Measurements from ENCODE around the gene RALGAPA2. TPM values are rescaled to one million over a fixed set of nuclear protein-coding genes. Genes with fewer than 3 reads are reported as not detected.

Gene RALGAPA2
- total and polyA plus RNA-seq, 2 donors, result 15.3 to 41.6 TPM

GRCh38 chr20:20490673-20491072 lies 221.8 kb downstream of the RALGAPA2 start:
- no peak for DNase-seq (ENCODE audit: extremely low spot score)
- 96% methylated on average over 3 of the region's 3 CpGs for WGBS
- Histone ChIP-seq H3K4me3 (ENCODE audit: low read depth, low read length) (no peak overlapping the region), H3K4me1 (ENCODE audit: insufficient read depth) (no peaks in the 10 kb centered on the region), H3K36me3 (ENCODE audit: insufficient read depth) (no peaks in the 10 kb centered on the region), H3K27ac (ENCODE audit: low read depth) (no peak overlapping the region)

GRCh38 chr20:20489648-20490341 lies 222.6 kb downstream of the RALGAPA2 start:
- WGBS, result 63% methylated on average over 6 of the region's 6 CpGs
- no peak overlapping the region for H3K4me3 ChIP-seq (ENCODE audit: low read depth, low read length)
- no peaks in the 10 kb centered on the region for H3K36me3 ChIP-seq (ENCODE audit: insufficient read depth)
- H3K27ac ChIP-seq (ENCODE audit: low read depth), result no peak overlapping the region
- DNase-seq (ENCODE audit: extremely low spot score), result no peak
- no peaks in the 10 kb centered on the region for H3K4me1 ChIP-seq (ENCODE audit: insufficient read depth)

- Histone ChIP-seq H3K4me1 (ENCODE audit: insufficient read depth) (no peaks in the 10 kb centered on the region), H3K36me3 (ENCODE audit: insufficient read depth) (no peaks in the 10 kb centered on the region), H3K27ac (ENCODE audit: low read depth) (no peak overlapping the region), H3K4me3 (ENCODE audit: low read depth, low read length) (no peak overlapping the region)
- 90% methylated on average over 5 of the region's 5 CpGs for WGBS
- no peak for DNase-seq (ENCODE audit: extremely low spot score)
Measured at GRCh38 chr20:20489054-20489453, 223.4 kb downstream of the RALGAPA2 start.

GRCh38 chr20:20488388-20488787 lies 224.1 kb downstream of the RALGAPA2 start:
- Histone ChIP-seq H3K36me3 (ENCODE audit: insufficient read depth) (no peaks in the 10 kb centered on the region), H3K4me1 (ENCODE audit: insufficient read depth) (no peaks in the 10 kb centered on the region), H3K27ac (ENCODE audit: low read depth) (no peak overlapping the region), H3K4me3 (ENCODE audit: low read depth, low read length) (no peak overlapping the region)
- 64% methylated on average over 1 of the region's 1 CpG for WGBS
- DNase-seq (ENCODE audit: extremely low spot score), result no peak

GRCh38 chr20:20487811-20488210 lies 224.6 kb downstream of the RALGAPA2 start:
- Histone ChIP-seq H3K4me1 (ENCODE audit: insufficient read depth) (no peaks in the 10 kb centered on the region), H3K36me3 (ENCODE audit: insufficient read depth) (no peaks in the 10 kb centered on the region), H3K27ac (ENCODE audit: low read depth) (no peak overlapping the region), H3K4me3 (ENCODE audit: low read depth, low read length) (no peak overlapping the region)
- no peak for DNase-seq (ENCODE audit: extremely low spot score)
- whole genome bisulfite sequencing, result 94% methylated on average over 5 of the region's 5 CpGs

- Histone ChIP-seq H3K36me3 (ENCODE audit: insufficient read depth) (no peaks in the 10 kb centered on the region), H3K27ac (ENCODE audit: low read depth) (no peak overlapping the region), H3K4me3 (ENCODE audit: low read depth, low read length) (no peak overlapping the region), H3K4me1 (ENCODE audit: insufficient read depth) (no peaks in the 10 kb centered on the region)
- 96% methylated on average over 2 of the region's 2 CpGs for WGBS
- DNase-seq (ENCODE audit: extremely low spot score), result no peak
Measured at GRCh38 chr20:20483328-20483727, 229.1 kb downstream of the RALGAPA2 start.

GRCh38 chr20:20482453-20482852 lies 230.0 kb downstream of the RALGAPA2 start:
- Histone ChIP-seq H3K4me1 (ENCODE audit: insufficient read depth) (no peaks in the 10 kb centered on the region), H3K4me3 (ENCODE audit: low read depth, low read length) (no peak overlapping the region), H3K36me3 (ENCODE audit: insufficient read depth) (no peaks in the 10 kb centered on the region), H3K27ac (ENCODE audit: low read depth) (no peak overlapping the region)
- DNase-seq (ENCODE audit: extremely low spot score), result no peak
- 91% methylated on average over 4 of the region's 4 CpGs for WGBS

GRCh38 chr20:20480689-20481088 lies 231.8 kb downstream of the RALGAPA2 start:
- Histone ChIP-seq H3K4me1 (ENCODE audit: insufficient read depth) (no peaks in the 10 kb centered on the region), H3K4me3 (ENCODE audit: low read depth, low read length) (no peak overlapping the region), H3K36me3 (ENCODE audit: insufficient read depth) (no peaks in the 10 kb centered on the region), H3K27ac (ENCODE audit: low read depth) (no peak overlapping the region)
- no peak for DNase-seq (ENCODE audit: extremely low spot score)
- 98% methylated on average over 2 of the region's 2 CpGs for WGBS

- H3K27ac ChIP-seq (ENCODE audit: low read depth), result no peak overlapping the region
- H3K4me3 ChIP-seq (ENCODE audit: low read depth, low read length), result no peak overlapping the region
- DNase-seq (ENCODE audit: extremely low spot score), result no peak
- H3K4me1 ChIP-seq (ENCODE audit: insufficient read depth), result no peaks in the 10 kb centered on the region
- H3K36me3 ChIP-seq (ENCODE audit: insufficient read depth), result no peaks in the 10 kb centered on the region
- WGBS, result 96% methylated on average over 1 of the region's 1 CpG
Measured at GRCh38 chr20:20480126-20480525, 232.3 kb downstream of the RALGAPA2 start.

- Histone ChIP-seq H3K36me3 (ENCODE audit: insufficient read depth) (no peaks in the 10 kb centered on the region), H3K27ac (ENCODE audit: low read depth) (no peak overlapping the region), H3K4me1 (ENCODE audit: insufficient read depth) (no peaks in the 10 kb centered on the region), H3K4me3 (ENCODE audit: low read depth, low read length) (no peak overlapping the region)
- 88% methylated on average over 5 of the region's 5 CpGs for WGBS
- no peak for DNase-seq (ENCODE audit: extremely low spot score)
Measured at GRCh38 chr20:20477444-20478041, 234.9 kb downstream of the RALGAPA2 start.

- H3K27ac ChIP-seq (ENCODE audit: low read depth), result no peak overlapping the region
- 93% methylated on average over 2 of the region's 2 CpGs for WGBS
- no peak for DNase-seq (ENCODE audit: extremely low spot score)
Measured at GRCh38 chr20:20476504-20476903, 235.9 kb downstream of the RALGAPA2 start.

GRCh38 chr20:20473657-20474056 lies 238.8 kb downstream of the RALGAPA2 start:
- no peak overlapping the region for H3K4me3 ChIP-seq (ENCODE audit: low read depth, low read length)
- DNase-seq (ENCODE audit: extremely low spot score), result no peak
- no peaks in the 10 kb centered on the region for H3K4me1 ChIP-seq (ENCODE audit: insufficient read depth)
- no peaks in the 10 kb centered on the region for H3K36me3 ChIP-seq (ENCODE audit: insufficient read depth)
- no peak overlapping the region for H3K27ac ChIP-seq (ENCODE audit: low read depth)

More at GRCh38 chr20:20476504-20476903, 235.9 kb downstream of the RALGAPA2 start:
- Histone ChIP-seq H3K36me3 (ENCODE audit: insufficient read depth) (no peaks in the 10 kb centered on the region), H3K4me1 (ENCODE audit: insufficient read depth) (no peaks in the 10 kb centered on the region), H3K4me3 (ENCODE audit: low read depth, low read length) (no peak overlapping the region)

- H3K36me3 ChIP-seq (ENCODE audit: insufficient read depth), result no peaks in the 10 kb centered on the region
- DNase-seq (ENCODE audit: extremely low spot score), result no peak
- no peak overlapping the region for H3K27ac ChIP-seq (ENCODE audit: low read depth)
- H3K4me3 ChIP-seq (ENCODE audit: low read depth, low read length), result no peak overlapping the region
- no peaks in the 10 kb centered on the region for H3K4me1 ChIP-seq (ENCODE audit: insufficient read depth)
- 92% methylated on average over 4 of the region's 4 CpGs for WGBS
Measured at GRCh38 chr20:20472684-20473274, 239.7 kb downstream of the RALGAPA2 start.

- DNase-seq (ENCODE audit: extremely low spot score), result no peak
- Histone ChIP-seq H3K4me3 (ENCODE audit: low read depth, low read length) (no peak overlapping the region), H3K4me1 (ENCODE audit: insufficient read depth) (no peaks in the 10 kb centered on the region), H3K27ac (ENCODE audit: low read depth) (no peak overlapping the region), H3K36me3 (ENCODE audit: insufficient read depth) (no peaks in the 10 kb centered on the region)
- WGBS, result 73% methylated on average over 4 of the region's 4 CpGs
Measured at GRCh38 chr20:20466341-20466879, 246.0 kb downstream of the RALGAPA2 start.

All from urinary bladder (tissue), 4 donors.